HCT116 (cell line): ENCODE results near the gene HOGA1.

ENCODE experiments used
- CEBPB ChIP-seq: IDR thresholded peaks from 2 replicates; pipeline ENCODE4 v1.6.1; 2012; ENCODE audit warnings: low read depth
- EZH2 ChIP-seq: fragments of 200-600 bp; sonication (generic); IDR thresholded peaks from 2 replicates; pipeline ENCODE4 v1.6.1; 2017; ENCODE audit warnings: antibody characterized with exemption, mixed run types
- EZH2phosphoT487 ChIP-seq: fragments of 200-600 bp; IDR thresholded peaks from 2 replicates; pipeline ENCODE4 v1.6.1; 2018; ENCODE audit warnings: antibody characterized with exemption, borderline replicate concordance
- JUND ChIP-seq: IDR thresholded peaks from 2 replicates; pipeline ENCODE4 v1.6.1; 2012
- POLR2A ChIP-seq: IDR thresholded peaks from 2 replicates; pipeline ENCODE4 v1.7.0; 2011; ENCODE audit warnings: borderline replicate concordance; ENCODE audit not compliant: insufficient read depth, insufficient read length; ENCODE audit errors: extremely low read depth
- SRF ChIP-seq: IDR thresholded peaks from 2 replicates; pipeline ENCODE4 v1.6.1; 2012; ENCODE audit warnings: low read depth
- YY1 ChIP-seq: IDR thresholded peaks from 2 replicates; pipeline ENCODE4 v1.6.1; 2011; ENCODE audit warnings: low read length, low read depth, moderate library complexity, mild to moderate bottlenecking; ENCODE audit not compliant: insufficient replicate concordance; ENCODE audit errors: extremely low read depth
- ZNF274 ChIP-seq: fragments of 200-500 bp; sonication (Bioruptor generic); IDR thresholded peaks from 2 replicates; pipeline ENCODE4 v1.6.1; 2014; ENCODE audit warnings: mild to moderate bottlenecking, low read depth, low read length, inconsistent platforms
- TF ChIP-seq, protein P1 (sequence below), 3 experiments: fragments of 200-600 bp in 1 of 3; sonication (generic) in 1 of 3; IDR thresholded peaks in 2 of 3; conservative IDR thresholded peaks in 1 of 3; 2 replicates each; pipeline ENCODE4 v1.5.1; 2012 to 2017; ENCODE audit warnings: low read depth in 2 of 3, low read length in 2 of 3, antibody characterized with exemption in 1 of 3, borderline replicate concordance in 1 of 3, control low read depth in 1 of 3, mild to moderate bottlenecking in 1 of 3, mixed read lengths in 1 of 3, mixed run types in 1 of 3, moderate library complexity in 1 of 3; ENCODE audit not compliant: insufficient read depth in 1 of 3
- TF ChIP-seq, protein P2 (sequence below): IDR thresholded peaks from 2 replicates; pipeline ENCODE4 v1.6.1; 2012; ENCODE audit warnings: low read depth
- TF ChIP-seq, protein P3 (sequence below): IDR thresholded peaks from 2 replicates; pipeline ENCODE4 v1.6.1; 2011; ENCODE audit warnings: mild to moderate bottlenecking, low read length, moderate library complexity; ENCODE audit not compliant: insufficient replicate concordance; ENCODE audit errors: extremely low read depth

DNA sequence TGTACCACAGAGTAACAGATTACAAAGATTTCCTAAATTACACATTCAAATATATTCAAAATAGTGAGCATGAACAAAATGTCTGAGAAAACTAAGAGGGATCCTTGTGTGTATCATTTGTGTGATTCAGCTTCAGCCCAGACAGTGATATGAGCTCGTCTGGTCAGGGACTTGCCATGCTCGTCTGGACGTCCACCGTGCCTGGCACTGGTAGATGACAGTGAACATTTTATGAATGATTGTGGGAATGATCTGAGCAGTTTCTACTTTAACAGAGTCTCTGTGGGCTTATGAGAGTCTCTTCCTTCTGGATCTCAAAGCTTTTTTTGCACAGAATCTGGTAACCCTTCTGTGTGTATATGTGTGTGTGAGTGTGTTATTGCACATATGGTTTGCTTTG, 45.8 kb upstream of the HOGA1 start:
- TF ChIP-seq, protein P1, sequence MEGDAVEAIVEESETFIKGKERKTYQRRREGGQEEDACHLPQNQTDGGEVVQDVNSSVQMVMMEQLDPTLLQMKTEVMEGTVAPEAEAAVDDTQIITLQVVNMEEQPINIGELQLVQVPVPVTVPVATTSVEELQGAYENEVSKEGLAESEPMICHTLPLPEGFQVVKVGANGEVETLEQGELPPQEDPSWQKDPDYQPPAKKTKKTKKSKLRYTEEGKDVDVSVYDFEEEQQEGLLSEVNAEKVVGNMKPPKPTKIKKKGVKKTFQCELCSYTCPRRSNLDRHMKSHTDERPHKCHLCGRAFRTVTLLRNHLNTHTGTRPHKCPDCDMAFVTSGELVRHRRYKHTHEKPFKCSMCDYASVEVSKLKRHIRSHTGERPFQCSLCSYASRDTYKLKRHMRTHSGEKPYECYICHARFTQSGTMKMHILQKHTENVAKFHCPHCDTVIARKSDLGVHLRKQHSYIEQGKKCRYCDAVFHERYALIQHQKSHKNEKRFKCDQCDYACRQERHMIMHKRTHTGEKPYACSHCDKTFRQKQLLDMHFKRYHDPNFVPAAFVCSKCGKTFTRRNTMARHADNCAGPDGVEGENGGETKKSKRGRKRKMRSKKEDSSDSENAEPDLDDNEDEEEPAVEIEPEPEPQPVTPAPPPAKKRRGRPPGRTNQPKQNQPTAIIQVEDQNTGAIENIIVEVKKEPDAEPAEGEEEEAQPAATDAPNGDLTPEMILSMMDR (IDR thresholded peaks at IDR 0.05 in 2 of 3, conservative IDR thresholded peaks at IDR 0.05 in 1 of 3; ENCODE audit: borderline replicate concordance in 1 of 3, insufficient read depth in 1 of 3, low read depth in 2 of 3, low read length in 2 of 3) = no peak
- no peak for TF ChIP-seq JUND
- no peak for TF ChIP-seq EZH2phosphoT487
- TF ChIP-seq, protein P2, sequence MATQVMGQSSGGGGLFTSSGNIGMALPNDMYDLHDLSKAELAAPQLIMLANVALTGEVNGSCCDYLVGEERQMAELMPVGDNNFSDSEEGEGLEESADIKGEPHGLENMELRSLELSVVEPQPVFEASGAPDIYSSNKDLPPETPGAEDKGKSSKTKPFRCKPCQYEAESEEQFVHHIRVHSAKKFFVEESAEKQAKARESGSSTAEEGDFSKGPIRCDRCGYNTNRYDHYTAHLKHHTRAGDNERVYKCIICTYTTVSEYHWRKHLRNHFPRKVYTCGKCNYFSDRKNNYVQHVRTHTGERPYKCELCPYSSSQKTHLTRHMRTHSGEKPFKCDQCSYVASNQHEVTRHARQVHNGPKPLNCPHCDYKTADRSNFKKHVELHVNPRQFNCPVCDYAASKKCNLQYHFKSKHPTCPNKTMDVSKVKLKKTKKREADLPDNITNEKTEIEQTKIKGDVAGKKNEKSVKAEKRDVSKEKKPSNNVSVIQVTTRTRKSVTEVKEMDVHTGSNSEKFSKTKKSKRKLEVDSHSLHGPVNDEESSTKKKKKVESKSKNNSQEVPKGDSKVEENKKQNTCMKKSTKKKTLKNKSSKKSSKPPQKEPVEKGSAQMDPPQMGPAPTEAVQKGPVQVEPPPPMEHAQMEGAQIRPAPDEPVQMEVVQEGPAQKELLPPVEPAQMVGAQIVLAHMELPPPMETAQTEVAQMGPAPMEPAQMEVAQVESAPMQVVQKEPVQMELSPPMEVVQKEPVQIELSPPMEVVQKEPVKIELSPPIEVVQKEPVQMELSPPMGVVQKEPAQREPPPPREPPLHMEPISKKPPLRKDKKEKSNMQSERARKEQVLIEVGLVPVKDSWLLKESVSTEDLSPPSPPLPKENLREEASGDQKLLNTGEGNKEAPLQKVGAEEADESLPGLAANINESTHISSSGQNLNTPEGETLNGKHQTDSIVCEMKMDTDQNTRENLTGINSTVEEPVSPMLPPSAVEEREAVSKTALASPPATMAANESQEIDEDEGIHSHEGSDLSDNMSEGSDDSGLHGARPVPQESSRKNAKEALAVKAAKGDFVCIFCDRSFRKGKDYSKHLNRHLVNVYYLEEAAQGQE = no peak
- TF ChIP-seq, protein P3, sequence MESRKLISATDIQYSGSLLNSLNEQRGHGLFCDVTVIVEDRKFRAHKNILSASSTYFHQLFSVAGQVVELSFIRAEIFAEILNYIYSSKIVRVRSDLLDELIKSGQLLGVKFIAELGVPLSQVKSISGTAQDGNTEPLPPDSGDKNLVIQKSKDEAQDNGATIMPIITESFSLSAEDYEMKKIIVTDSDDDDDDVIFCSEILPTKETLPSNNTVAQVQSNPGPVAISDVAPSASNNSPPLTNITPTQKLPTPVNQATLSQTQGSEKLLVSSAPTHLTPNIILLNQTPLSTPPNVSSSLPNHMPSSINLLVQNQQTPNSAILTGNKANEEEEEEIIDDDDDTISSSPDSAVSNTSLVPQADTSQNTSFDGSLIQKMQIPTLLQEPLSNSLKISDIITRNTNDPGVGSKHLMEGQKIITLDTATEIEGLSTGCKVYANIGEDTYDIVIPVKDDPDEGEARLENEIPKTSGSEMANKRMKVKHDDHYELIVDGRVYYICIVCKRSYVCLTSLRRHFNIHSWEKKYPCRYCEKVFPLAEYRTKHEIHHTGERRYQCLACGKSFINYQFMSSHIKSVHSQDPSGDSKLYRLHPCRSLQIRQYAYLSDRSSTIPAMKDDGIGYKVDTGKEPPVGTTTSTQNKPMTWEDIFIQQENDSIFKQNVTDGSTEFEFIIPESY = no peak
- TF ChIP-seq EZH2 = no peak
- TF ChIP-seq CEBPB = no peak
- no peak for TF ChIP-seq SRF
- no peak for TF ChIP-seq ZNF274
- TF ChIP-seq YY1 = no peak
- no peak for TF ChIP-seq POLR2A
